ENCODE results near the gene MRPL23. TPM values are rescaled to one million over a fixed set of nuclear protein-coding genes. Genes with fewer than 3 reads are reported as not detected.

MRPL23 gene
- 28.0 and 29.2 TPM in 2 replicates for total RNA-seq
- long read RNA-seq, result 0 reads

GRCh38 chr11:1946812-1947484, at the start of gene MRPL23:
TSS of gene MRPL23 (plus strand) at chr11:1947332. CDS start at chr11:1947363, 31 bp downstream.
- no peak for DNase-seq (ENCODE audit: extremely low spot score, unreplicated experiment)
- Mint-ChIP-seq H3K4me3 (ENCODE audit: unreplicated experiment) (no peak within 1 kb of the TSS), H3K27me3 (ENCODE audit: unreplicated experiment) (no peaks in the 10 kb centered on the region), H3K9me3 (ENCODE audit: unreplicated experiment) (no peaks in the 10 kb centered on the region), H3K36me3 (ENCODE audit: unreplicated experiment) (no peaks in the 10 kb centered on the region), H3K27ac (ENCODE audit: unreplicated experiment) (no peak within 1 kb of the TSS), H3K4me1 (ENCODE audit: unreplicated experiment) (peaks cover 6% of the 10 kb centered on the region)
- TF ChIP-seq CTCF (IDR thresholded peaks at IDR 0.05), result no peak

GRCh38 chr11:1899090-1899489, 48.0 kb upstream of the MRPL23 start:
- no peaks in the 10 kb centered on the region for H3K4me1 Mint-ChIP-seq (ENCODE audit: unreplicated experiment)
- H3K4me3 Mint-ChIP-seq (ENCODE audit: unreplicated experiment), result no peak overlapping the region
- peaks cover 57% of the 10 kb centered on the region for H3K27me3 Mint-ChIP-seq (ENCODE audit: unreplicated experiment)
- no peaks in the 10 kb centered on the region for H3K9me3 Mint-ChIP-seq (ENCODE audit: unreplicated experiment)
- no peak overlapping the region for H3K27ac Mint-ChIP-seq (ENCODE audit: unreplicated experiment)
- TF ChIP-seq CTCF (IDR thresholded peaks at IDR 0.05), result no peak
- no peak for DNase-seq (ENCODE audit: extremely low spot score, unreplicated experiment)
- no peaks in the 10 kb centered on the region for H3K36me3 Mint-ChIP-seq (ENCODE audit: unreplicated experiment)

- DNase-seq (ENCODE audit: extremely low spot score, unreplicated experiment), result no peak
- Mint-ChIP-seq H3K27ac (ENCODE audit: unreplicated experiment) (no peak overlapping the region), H3K4me1 (ENCODE audit: unreplicated experiment) (no peaks in the 10 kb centered on the region), H3K27me3 (ENCODE audit: unreplicated experiment) (peaks cover 57% of the 10 kb centered on the region), H3K4me3 (ENCODE audit: unreplicated experiment) (no peak overlapping the region), H3K36me3 (ENCODE audit: unreplicated experiment) (no peaks in the 10 kb centered on the region), H3K9me3 (ENCODE audit: unreplicated experiment) (no peaks in the 10 kb centered on the region)
- no peak for TF ChIP-seq CTCF (IDR thresholded peaks at IDR 0.05)
Observed at GRCh38 chr11:1899686-1900085, 47.4 kb upstream of the MRPL23 start.

- TF ChIP-seq CTCF (IDR thresholded peaks at IDR 0.05), result no peak
- Mint-ChIP-seq H3K4me1 (ENCODE audit: unreplicated experiment) (peaks cover 4% of the 10 kb centered on the region), H3K27ac (ENCODE audit: unreplicated experiment) (no peak overlapping the region), H3K27me3 (ENCODE audit: unreplicated experiment) (peaks cover 42% of the 10 kb centered on the region), H3K4me3 (ENCODE audit: unreplicated experiment) (no peak overlapping the region), H3K9me3 (ENCODE audit: unreplicated experiment) (no peaks in the 10 kb centered on the region), H3K36me3 (ENCODE audit: unreplicated experiment) (no peaks in the 10 kb centered on the region)
- DNase-seq (ENCODE audit: extremely low spot score, unreplicated experiment), result no peak
Observed at GRCh38 chr11:1906181-1906580, 41.0 kb upstream of the MRPL23 start.

- Mint-ChIP-seq H3K4me3 (ENCODE audit: unreplicated experiment) (no peak overlapping the region), H3K9me3 (ENCODE audit: unreplicated experiment) (no peaks in the 10 kb centered on the region), H3K4me1 (ENCODE audit: unreplicated experiment) (peaks cover 4% of the 10 kb centered on the region), H3K27me3 (ENCODE audit: unreplicated experiment) (peaks cover 35% of the 10 kb centered on the region), H3K27ac (ENCODE audit: unreplicated experiment) (no peak overlapping the region), H3K36me3 (ENCODE audit: unreplicated experiment) (no peaks in the 10 kb centered on the region)
- no peak for TF ChIP-seq CTCF (IDR thresholded peaks at IDR 0.05)
- DNase-seq (ENCODE audit: extremely low spot score, unreplicated experiment), result no peak
Observed at GRCh38 chr11:1906611-1907423, 40.3 kb upstream of the MRPL23 start.

All from osteocyte (in vitro differentiated cells).